Neural cell (in vitro differentiated cells): ENCODE measurements around the gene KCNAB1. TPM values are rescaled to one million over a fixed set of nuclear protein-coding genes. Genes with fewer than 3 reads are reported as not detected.
"Not testable (repeated sequence)": the region's sequence is repeated elsewhere in the genome, so short reads cannot be mapped to it uniquely, and the experiment has no call there.

Source experiments
- H2AFZ ChIP-seq: fragments of 200-600, 300-800 bp; sonication (generic), shearing (Covaris generic); 2 replicates; pipeline ENCODE4 v1.6.0; 2014; ENCODE audit warnings: low read depth, mild to moderate bottlenecking, antibody characterized with exemption, low read length, moderate library complexity
- H3F3A ChIP-seq: fragments of 200-600 bp; shearing (Covaris generic); 2 replicates; pipeline ENCODE4 v1.6.1; 2016; ENCODE audit warnings: mild to moderate bottlenecking, moderate library complexity, mixed read lengths, antibody characterized with exemption, low read length; ENCODE audit not compliant: insufficient read depth, poor library complexity, severe bottlenecking
- H3K27ac ChIP-seq: fragments of 200-600, 300-800 bp; sonication (generic), shearing (Covaris generic); 2 replicates; pipeline ENCODE4 v1.5.1; 2014; ENCODE audit warnings: mild to moderate bottlenecking, low read length, moderate library complexity
- H3K27me3 ChIP-seq: fragments of 300-800, 200-600 bp; sonication (generic), shearing (Covaris generic); 2 replicates; pipeline ENCODE4 v1.6.0; 2014; ENCODE audit warnings: mild to moderate bottlenecking, low read depth, low read length, moderate library complexity; ENCODE audit not compliant: insufficient read depth
- H3K36me3 ChIP-seq: fragments of 300-800, 200-600 bp; sonication (generic), shearing (Covaris generic); 2 replicates; pipeline ENCODE4 v1.5.1; 2014; ENCODE audit warnings: mild to moderate bottlenecking, antibody characterized with exemption, low read length, moderate library complexity; ENCODE audit not compliant: insufficient read depth
- H3K4me2 ChIP-seq: fragments of 300-800, 200-600 bp; sonication (generic), shearing (Covaris generic); 2 replicates; pipeline ENCODE4 v1.6.0; 2014; ENCODE audit warnings: mild to moderate bottlenecking, low read length
- H3K4me3 ChIP-seq: fragments of 300-800, 200-600 bp; sonication (generic), shearing (Covaris generic); 2 replicates; pipeline ENCODE4 v1.5.1; 2014; ENCODE audit warnings: mild to moderate bottlenecking, low read length, moderate library complexity
- H3K79me2 ChIP-seq: fragments of 200-600 bp; shearing (Covaris generic); replicated peaks from 2 replicates; pipeline ENCODE4 v1.6.0; 2014; ENCODE audit warnings: mild to moderate bottlenecking, low read length, moderate library complexity; ENCODE audit not compliant: insufficient read depth
- H3K9ac ChIP-seq: fragments of 300-800, 200-600 bp; sonication (generic), shearing (Covaris generic); 2 replicates; pipeline ENCODE4 v1.6.1; 2016; ENCODE audit warnings: mild to moderate bottlenecking, low read length, mixed read lengths
- H3K9me2 ChIP-seq: fragments of 200-600 bp; shearing (Covaris generic); 2 replicates; pipeline ENCODE4 v1.6.1; 2016; ENCODE audit warnings: mild to moderate bottlenecking, low read length, mixed read lengths; ENCODE audit not compliant: insufficient read depth
- H3K9me3 ChIP-seq: fragments of 200-600, 300-800 bp; sonication (generic), shearing (Covaris generic); 2 replicates; pipeline ENCODE4 v1.6.1; 2016; ENCODE audit warnings: mild to moderate bottlenecking, mixed run types, low read length, moderate library complexity, mixed read lengths
- H4K20me1 ChIP-seq: fragments of 200-600 bp; shearing (Covaris generic); 2 replicates; pipeline ENCODE4 v1.6.1; 2016; ENCODE audit warnings: mild to moderate bottlenecking, mixed run types; ENCODE audit not compliant: insufficient read depth
- CTCF ChIP-seq: fragments of 450-650 bp; IDR thresholded peaks from 2 replicates; pipeline ENCODE4 v1.5.1; 2014; ENCODE audit warnings: antibody characterized with exemption, mild to moderate bottlenecking, moderate library complexity; ENCODE audit not compliant: poor library complexity, severe bottlenecking
- EZH2 ChIP-seq: fragments of 200-600, 300-800 bp; shearing (Covaris generic), sonication (generic); IDR thresholded peaks from 2 replicates; pipeline ENCODE4 v1.6.1; 2014; ENCODE audit warnings: antibody characterized with exemption, low read length, borderline replicate concordance, mild to moderate bottlenecking; ENCODE audit not compliant: insufficient read depth, poor library complexity, severe bottlenecking
- MXI1 ChIP-seq: fragments of 450-650 bp; conservative IDR thresholded peaks from 2 replicates; pipeline ENCODE4 v1.6.1; 2014; ENCODE audit warnings: antibody characterized with exemption, mild to moderate bottlenecking; ENCODE audit not compliant: poor library complexity, severe bottlenecking
- POLR2AphosphoS5 ChIP-seq: IDR thresholded peaks from 2 replicates; pipeline ENCODE4 v1.6.1; 2012
- RAD21 ChIP-seq: fragments of 450-650 bp; conservative IDR thresholded peaks from 2 replicates; pipeline ENCODE4 v1.6.1; 2014; ENCODE audit warnings: antibody characterized with exemption, mild to moderate bottlenecking, moderate library complexity
- REST ChIP-seq: IDR thresholded peaks from 2 replicates; pipeline ENCODE4 v1.6.1; 2012; ENCODE audit warnings: borderline replicate concordance
- SMC3 ChIP-seq: fragments of 450-650 bp; conservative IDR thresholded peaks from 2 replicates; pipeline ENCODE4 v1.6.1; 2014; ENCODE audit warnings: antibody characterized with exemption, mild to moderate bottlenecking, moderate library complexity; ENCODE audit not compliant: poor library complexity
- polyA plus RNA-seq: library from polyadenylated mRNA; depleted of rRNA; stranded (reverse); fragments of >200 nt; gene quantifications from 2 replicates; pipeline ENCODE4 v1.2.3, GENCODE V29; 2014

KCNAB1 gene
- polyA plus RNA-seq, 1 donor from 2014 or later, result 14.9 TPM

- H3K4me2 ChIP-seq, H3K9me3 ChIP-seq, H3K36me3 ChIP-seq, H3K79me2 ChIP-seq, H3F3A ChIP-seq, H4K20me1 ChIP-seq, H3K4me3 ChIP-seq, H2AFZ ChIP-seq, H3K9me2 ChIP-seq, H3K27me3 ChIP-seq, H3K9ac ChIP-seq, H3K27ac ChIP-seq: not testable (repeated sequence)
These were observed 74.6 kb downstream of the KCNAB1 start for GRCh38 chr3:156194945-156195344.

- not testable (repeated sequence) for H3K27ac ChIP-seq, H3K4me2 ChIP-seq, H3K36me3 ChIP-seq, H3K79me2 ChIP-seq, H4K20me1 ChIP-seq, H2AFZ ChIP-seq, H3K27me3 ChIP-seq, H3K9me3 ChIP-seq, H3K9me2 ChIP-seq, H3K9ac ChIP-seq, H3F3A ChIP-seq, H3K4me3 ChIP-seq
These were observed 76.8 kb downstream of the KCNAB1 start for GRCh38 chr3:156197152-156197551.

- TF ChIP-seq EZH2, result no peak
- TF ChIP-seq SMC3, result no peak
- TF ChIP-seq RAD21, result no peak
- no peak for TF ChIP-seq CTCF
- TF ChIP-seq REST, result no peak
- TF ChIP-seq MXI1, result no peak
- no peak for TF ChIP-seq POLR2AphosphoS5
- Histone ChIP-seq H3K9me3 (no peaks in the 10 kb centered on the region), H3K4me2 (no peak overlapping the region), H3K4me3 (no peak overlapping the region), H2AFZ (no peak overlapping the region), H3K36me3 (no peaks in the 10 kb centered on the region), H4K20me1 (no peaks in the 10 kb centered on the region), H3F3A (no peaks in the 10 kb centered on the region), H3K9ac (no peak overlapping the region), H3K27me3 (no peaks in the 10 kb centered on the region), H3K9me2 (no peaks in the 10 kb centered on the region), H3K27ac (no peak overlapping the region), H3K79me2 (no peaks in the 10 kb centered on the region)
These were observed 81.3 kb downstream of the KCNAB1 start for GRCh38 chr3:156201411-156202405.
